ENCODE results near the gene DLG2. TPM values are rescaled to one million over a fixed set of nuclear protein-coding genes. Genes with fewer than 3 reads are reported as not detected.
"Not testable (repeated sequence)": the region's sequence is repeated elsewhere in the genome, so short reads cannot be mapped to it uniquely, and the experiment has no call there.

Gene DLG2
- total RNA-seq, 1 donor from 2014 or later = 6.7 TPM

- peaks cover 12% of the 10 kb centered on the region for H3K27me3 Mint-ChIP-seq (ENCODE audit: low read depth)
- H3K4me1 Mint-ChIP-seq = peaks cover 26% of the 10 kb centered on the region
- H3K9me3 Mint-ChIP-seq = peaks cover under 1% of the 10 kb centered on the region
- TF ChIP-seq CTCF (IDR thresholded peaks at IDR 0.05; ENCODE audit: unreplicated experiment) = no peak
- peak overlapping the region; percentile 96 for H3K27ac Mint-ChIP-seq
- H3K4me3 Mint-ChIP-seq = peak overlapping the region; percentile 92
- DNase-seq (ENCODE audit: low spot score in 2 of 2, unreplicated experiment in 2 of 2) = no peak
- no peaks in the 10 kb centered on the region for H3K36me3 Mint-ChIP-seq
These were observed 648 bp downstream of the DLG2 start for GRCh38 chr11:85626496-85626895.

- H3K4me1 Mint-ChIP-seq = peaks cover 2% of the 10 kb centered on the region
These were observed 6.9 kb downstream of the DLG2 start for GRCh38 chr11:85620256-85620655.

GRCh38 chr11:85619499-85619898 is 7.6 kb downstream of the DLG2 start:
- no peak for TF ChIP-seq CTCF (IDR thresholded peaks at IDR 0.05; ENCODE audit: unreplicated experiment)
- peaks cover 2% of the 10 kb centered on the region for H3K36me3 Mint-ChIP-seq
- DNase-seq (ENCODE audit: low spot score in 2 of 2, unreplicated experiment in 2 of 2) = no peak
- no peak overlapping the region for H3K4me3 Mint-ChIP-seq
- no peak overlapping the region for H3K27ac Mint-ChIP-seq
- H3K4me1 Mint-ChIP-seq = no peaks in the 10 kb centered on the region
- H3K27me3 Mint-ChIP-seq (ENCODE audit: low read depth) = peaks cover 3% of the 10 kb centered on the region
- H3K9me3 Mint-ChIP-seq = peaks cover 6% of the 10 kb centered on the region

More at GRCh38 chr11:85620256-85620655, 6.9 kb downstream of the DLG2 start:
- Mint-ChIP-seq H3K9me3 (peaks cover 6% of the 10 kb centered on the region), H3K27me3 (ENCODE audit: low read depth) (peaks cover 8% of the 10 kb centered on the region), H3K4me3 (no peak overlapping the region), H3K36me3 (peaks cover 2% of the 10 kb centered on the region), H3K27ac (no peak overlapping the region)
- no peak for DNase-seq (ENCODE audit: low spot score in 2 of 2, unreplicated experiment in 2 of 2)
- TF ChIP-seq CTCF (IDR thresholded peaks at IDR 0.05; ENCODE audit: unreplicated experiment) = no peak

GRCh38 chr11:85611643-85612042 is 15.5 kb downstream of the DLG2 start:
- not testable (repeated sequence) for H3K36me3 Mint-ChIP-seq; H3K27me3 Mint-ChIP-seq (ENCODE audit: low read depth); H3K27ac Mint-ChIP-seq; DNase-seq (ENCODE audit: low spot score in 2 of 2, unreplicated experiment in 2 of 2); H3K4me1 Mint-ChIP-seq; H3K4me3 Mint-ChIP-seq
- peaks cover 10% of the 10 kb centered on the region for H3K9me3 Mint-ChIP-seq

GRCh38 chr11:85609286-85609685 is 17.9 kb downstream of the DLG2 start:
- not testable (repeated sequence) for H3K27ac Mint-ChIP-seq; H3K27me3 Mint-ChIP-seq (ENCODE audit: low read depth); H3K4me1 Mint-ChIP-seq; DNase-seq (ENCODE audit: low spot score in 2 of 2, unreplicated experiment in 2 of 2); H3K36me3 Mint-ChIP-seq; H3K4me3 Mint-ChIP-seq
- peaks cover 12% of the 10 kb centered on the region for H3K9me3 Mint-ChIP-seq

GRCh38 chr11:85608621-85609020 is 18.5 kb downstream of the DLG2 start:
- H3K9me3 Mint-ChIP-seq; H3K36me3 Mint-ChIP-seq; H3K4me1 Mint-ChIP-seq; H3K4me3 Mint-ChIP-seq; H3K27ac Mint-ChIP-seq; DNase-seq (ENCODE audit: low spot score in 2 of 2, unreplicated experiment in 2 of 2); H3K27me3 Mint-ChIP-seq (ENCODE audit: low read depth): not testable (repeated sequence)

- not testable (repeated sequence) for H3K27me3 Mint-ChIP-seq (ENCODE audit: low read depth); H3K36me3 Mint-ChIP-seq; H3K9me3 Mint-ChIP-seq; H3K27ac Mint-ChIP-seq; DNase-seq (ENCODE audit: low spot score in 2 of 2, unreplicated experiment in 2 of 2); H3K4me3 Mint-ChIP-seq; H3K4me1 Mint-ChIP-seq
These were observed 20.9 kb downstream of the DLG2 start for GRCh38 chr11:85606237-85606636.

- Mint-ChIP-seq H3K4me1 (peaks cover 2% of the 10 kb centered on the region), H3K27ac (no peak overlapping the region), H3K36me3 (no peaks in the 10 kb centered on the region), H3K4me3 (no peak overlapping the region), H3K27me3 (ENCODE audit: low read depth) (no peaks in the 10 kb centered on the region), H3K9me3 (peaks cover 5% of the 10 kb centered on the region)
- TF ChIP-seq CTCF (IDR thresholded peaks at IDR 0.05; ENCODE audit: unreplicated experiment) = no peak
- DNase-seq (ENCODE audit: low spot score in 2 of 2, unreplicated experiment in 2 of 2) = no peak
These were observed 23.9 kb downstream of the DLG2 start for GRCh38 chr11:85603220-85603619.

Data from mesothelial cell of epicardium (in vitro differentiated cells).